ENCODE data around the gene TMEM120A.

TMEM120A gene

DNA sequence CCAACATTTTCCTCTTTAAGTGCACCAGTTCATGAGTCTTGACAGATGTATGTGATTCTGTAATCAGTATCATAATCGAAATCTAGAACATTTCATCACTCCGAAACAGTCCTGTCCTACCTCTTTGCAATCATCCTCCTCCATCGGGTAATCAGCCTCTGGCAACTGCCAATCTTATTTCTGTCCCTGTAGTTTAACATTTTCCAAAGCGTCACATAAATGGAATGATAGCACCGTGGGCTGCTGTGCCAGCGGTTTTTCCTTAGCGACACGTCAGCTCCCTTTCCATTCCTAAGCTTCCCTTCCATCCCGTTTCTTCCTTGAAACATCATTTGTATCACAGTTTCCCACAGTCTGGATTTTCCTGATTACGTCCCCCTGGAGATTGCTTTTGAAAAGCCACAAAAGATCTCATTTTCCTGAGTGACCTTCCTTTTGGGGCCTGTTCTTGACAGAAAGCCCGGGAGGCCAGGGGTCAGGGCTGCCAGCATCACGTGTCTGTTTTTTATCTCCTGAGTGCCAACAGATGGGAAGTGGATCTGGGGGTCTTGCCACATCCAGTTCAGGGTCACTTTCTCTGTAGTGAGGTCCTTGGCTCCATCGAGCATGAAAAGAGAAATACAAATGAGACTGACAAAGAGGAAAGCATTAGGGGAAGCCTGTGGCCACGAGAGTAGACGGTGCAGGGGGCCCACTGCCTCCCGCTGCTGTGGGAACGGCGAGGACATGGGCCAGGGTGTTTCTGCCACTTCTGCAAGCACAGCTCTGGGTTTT, 31.6 kb downstream of the TMEM120A start:
- TF ChIP-seq CTCF (IDR thresholded peaks at IDR 0.05; ENCODE audit: insufficient read depth, missing control alignments) = no peak
- FAIRE-seq (no peak), DNase-seq (ENCODE audit: insufficient read length, low spot score) (no peak)

- DNase-seq (ENCODE audit: insufficient read length, low spot score) (no peak), FAIRE-seq (no peak)
- no peak for TF ChIP-seq CTCF (IDR thresholded peaks at IDR 0.05; ENCODE audit: insufficient read depth, missing control alignments)
Observed at GRCh38 chr7:75961218-75961617, 33.2 kb downstream of the TMEM120A start.

DNA sequence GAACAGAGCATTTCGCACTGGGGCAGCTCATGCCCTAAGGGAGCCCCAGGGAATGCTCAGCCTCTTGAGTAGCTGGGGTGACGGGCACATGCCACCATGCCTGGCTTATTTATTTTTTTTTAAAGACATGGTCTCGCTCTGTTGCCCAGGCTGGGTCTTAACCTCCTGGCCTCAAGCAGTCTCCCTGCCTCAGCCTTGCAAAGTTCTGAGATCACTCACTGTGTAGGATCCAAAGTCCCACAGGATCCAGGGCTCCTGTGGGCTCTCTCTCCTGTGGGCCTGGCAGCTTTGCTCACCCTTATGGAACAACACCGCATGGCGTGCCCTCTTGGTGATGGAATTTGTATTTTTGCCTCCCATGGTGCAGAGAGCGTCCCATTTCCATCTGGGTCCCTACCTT, 34.0 kb downstream of the TMEM120A start:
- TF ChIP-seq CTCF (IDR thresholded peaks at IDR 0.05; ENCODE audit: insufficient read depth, missing control alignments) = no peak
- FAIRE-seq (no peak), DNase-seq (ENCODE audit: insufficient read length, low spot score) (no peak)

- DNase-seq (ENCODE audit: insufficient read length, low spot score) (no peak), FAIRE-seq (no peak)
- no peak for TF ChIP-seq CTCF (IDR thresholded peaks at IDR 0.05; ENCODE audit: insufficient read depth, missing control alignments)
Observed at GRCh38 chr7:75958802-75959543, 35.4 kb downstream of the TMEM120A start.

GRCh38 chr7:75957021-75957736, 37.2 kb downstream of the TMEM120A start:
- no peak for FAIRE-seq
- DNase-seq (ENCODE audit: insufficient read length, low spot score) = no peak
- TF ChIP-seq CTCF (IDR thresholded peaks at IDR 0.05; ENCODE audit: insufficient read depth, missing control alignments) = no peak

DNA sequence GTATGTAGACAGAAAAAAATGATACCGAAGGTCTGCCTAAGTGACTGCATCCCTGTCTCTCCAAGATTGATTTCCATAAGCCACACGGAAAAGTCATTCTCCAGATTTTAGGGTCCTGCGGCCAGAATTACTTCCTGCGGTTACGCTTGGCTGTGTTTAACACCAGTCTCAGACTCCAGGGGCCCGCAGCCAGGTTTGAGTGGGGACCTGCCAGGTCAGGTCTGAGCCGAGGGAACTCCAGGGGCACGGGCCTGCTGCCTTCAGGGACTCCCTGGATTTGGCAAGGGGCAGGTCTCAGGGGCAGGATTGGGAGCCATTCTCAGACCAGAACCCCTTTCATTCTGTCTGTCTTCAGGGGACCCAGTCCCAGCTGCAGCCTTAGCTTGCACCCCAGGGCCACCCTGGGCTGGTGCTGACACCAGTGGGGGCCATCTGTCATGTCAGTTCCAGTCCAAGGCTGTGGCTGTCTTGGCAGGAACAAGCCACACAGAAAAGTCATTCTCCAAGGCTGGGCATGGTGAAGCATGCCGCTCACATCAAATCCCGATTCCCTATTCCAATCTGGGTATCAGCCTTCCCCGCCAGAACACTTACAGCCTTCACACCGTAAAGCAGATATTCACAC, 39.0 kb downstream of the TMEM120A start:
- TF ChIP-seq CTCF (IDR thresholded peaks at IDR 0.05; ENCODE audit: insufficient read depth, missing control alignments) = no peak
- no peak for FAIRE-seq
- DNase-seq (ENCODE audit: insufficient read length, low spot score) = no peak
